Osteocyte (in vitro differentiated cells): ENCODE results near the gene PDE6D. TPM values are rescaled to one million over a fixed set of nuclear protein-coding genes. Genes with fewer than 3 reads are reported as not detected.

Source experiments
- DNase-seq: peaks from one replicate; pipeline ENCODE4 v3.0.0; 2021; ENCODE audit warnings: mixed read lengths; ENCODE audit not compliant: unreplicated experiment; ENCODE audit errors: extremely low spot score
- H3K27ac Mint-ChIP-seq: one replicate; pipeline ENCODE4 v1.8.0; 2021; ENCODE audit warnings: mild to moderate bottlenecking, mixed read lengths; ENCODE audit not compliant: unreplicated experiment
- H3K27me3 Mint-ChIP-seq: one replicate; pipeline ENCODE4 v1.8.0; 2021; ENCODE audit warnings: mixed read lengths; ENCODE audit not compliant: unreplicated experiment
- H3K36me3 Mint-ChIP-seq: one replicate; pipeline ENCODE4 v1.8.0; 2021; ENCODE audit warnings: mixed read lengths; ENCODE audit not compliant: unreplicated experiment
- H3K4me1 Mint-ChIP-seq: one replicate; pipeline ENCODE4 v1.8.0; 2021; ENCODE audit warnings: mixed read lengths; ENCODE audit not compliant: unreplicated experiment
- H3K4me3 Mint-ChIP-seq: one replicate; pipeline ENCODE4 v1.8.0; 2021; ENCODE audit warnings: mild to moderate bottlenecking, moderate library complexity, mixed read lengths; ENCODE audit not compliant: unreplicated experiment
- H3K9me3 Mint-ChIP-seq: one replicate; pipeline ENCODE4 v1.8.0; 2021; ENCODE audit warnings: mixed read lengths; ENCODE audit not compliant: unreplicated experiment
- CTCF ChIP-seq: fragments of 200-600 bp; sonication (generic); IDR thresholded peaks from 2 replicates; pipeline ENCODE4 v1.5.0; 2021; ENCODE audit warnings: antibody characterized with exemption, mild to moderate bottlenecking, moderate library complexity
- total RNA-seq: library from RNA; stranded (reverse); gene quantifications from 2 replicates; pipeline ENCODE4 v1.2.1, GENCODE V29; 2021

PDE6D gene
- total RNA-seq, 1 donor from 2014 or later = 17.6 TPM

GRCh38 chr2:231743376-231744116, 37.5 kb downstream of the PDE6D start:
- no peak for DNase-seq
- H3K27me3 Mint-ChIP-seq = no peaks in the 10 kb centered on the region
- peaks cover 13% of the 10 kb centered on the region for H3K4me1 Mint-ChIP-seq
- no peak for TF ChIP-seq CTCF
- peak overlapping the region; percentile 21 for H3K27ac Mint-ChIP-seq
- peaks cover 12% of the 10 kb centered on the region for H3K36me3 Mint-ChIP-seq
- no peaks in the 10 kb centered on the region for H3K9me3 Mint-ChIP-seq
- H3K4me3 Mint-ChIP-seq = no peak overlapping the region

- no peak overlapping the region for H3K27ac Mint-ChIP-seq
- no peaks in the 10 kb centered on the region for H3K9me3 Mint-ChIP-seq
- H3K4me3 Mint-ChIP-seq = no peak overlapping the region
- no peak for TF ChIP-seq CTCF
- no peaks in the 10 kb centered on the region for H3K4me1 Mint-ChIP-seq
- H3K36me3 Mint-ChIP-seq = peaks cover 23% of the 10 kb centered on the region
- no peaks in the 10 kb centered on the region for H3K27me3 Mint-ChIP-seq
- DNase-seq = no peak
Measured at GRCh38 chr2:231737761-231738160, 43.3 kb downstream of the PDE6D start.

- no peak overlapping the region for H3K4me3 Mint-ChIP-seq
- no peak for DNase-seq
- TF ChIP-seq CTCF = no peak
- H3K27ac Mint-ChIP-seq = no peak overlapping the region
- H3K36me3 Mint-ChIP-seq = peaks cover 17% of the 10 kb centered on the region
- H3K9me3 Mint-ChIP-seq = no peaks in the 10 kb centered on the region
- H3K27me3 Mint-ChIP-seq = no peaks in the 10 kb centered on the region
- H3K4me1 Mint-ChIP-seq = no peaks in the 10 kb centered on the region
Measured at GRCh38 chr2:231732604-231733003, 48.5 kb downstream of the PDE6D start.

GRCh38 chr2:231727621-231728020, 53.5 kb downstream of the PDE6D start:
- H3K4me1 Mint-ChIP-seq = no peaks in the 10 kb centered on the region
- DNase-seq = no peak
- no peak for TF ChIP-seq CTCF
- no peak overlapping the region for H3K4me3 Mint-ChIP-seq
- no peaks in the 10 kb centered on the region for H3K9me3 Mint-ChIP-seq
- H3K36me3 Mint-ChIP-seq = peaks cover 7% of the 10 kb centered on the region
- H3K27me3 Mint-ChIP-seq = no peaks in the 10 kb centered on the region
- H3K27ac Mint-ChIP-seq = no peak overlapping the region

- Mint-ChIP-seq H3K27me3 (no peaks in the 10 kb centered on the region), H3K27ac (no peak overlapping the region)
- no peak for TF ChIP-seq CTCF
Measured at GRCh38 chr2:231726276-231726675, 54.8 kb downstream of the PDE6D start.

More at GRCh38 chr2:231726276-231726675, 54.8 kb downstream of the PDE6D start:
- no peaks in the 10 kb centered on the region for H3K4me1 Mint-ChIP-seq
- H3K4me3 Mint-ChIP-seq = no peak overlapping the region
- peaks cover 1% of the 10 kb centered on the region for H3K36me3 Mint-ChIP-seq
- no peaks in the 10 kb centered on the region for H3K9me3 Mint-ChIP-seq
- DNase-seq = no peak
